ENCODE data around the gene MINDY1. TPM values are rescaled to one million over a fixed set of nuclear protein-coding genes. Genes with fewer than 3 reads are reported as not detected.

Gene MINDY1
- total and polyA plus RNA-seq, 9 of the 15 experiments (the other 6 are each of a cell fraction or from before 2014, with no cell fraction given): 0.49 to 11.0 (median 6.0) TPM

- FAIRE-seq: no peak
- peaks cover 38 to 53% of the 10 kb centered on the region in 2 experiments for H3K4me1 ChIP-seq (replicated peaks in 1 of 2; ENCODE audit: control insufficient read depth in 2 of 2, insufficient read depth in 2 of 2, low read length in 2 of 2)
- intact Hi-C loops (cut with micrococcal nuclease): no loop called here
- TF ChIP-seq KLF13 (tag; IDR thresholded peaks at IDR 0.05; ENCODE audit: borderline replicate concordance, low read depth) (no peak), ZNF12 (CRISPR knock-in tag; IDR thresholded peaks at IDR 0.05) (no peak), GABPB2 (CRISPR knock-in tag; conservative IDR thresholded peaks at IDR 0.05) (no peak), ZNF224 (CRISPR knock-in tag; IDR thresholded peaks at IDR 0.05) (no peak), DPF2 (IDR thresholded peaks at IDR 0.05) (0 out of 2 replicates have a peak, but pooled peaks have one; percentile 57), ARID1B (IDR thresholded peaks at IDR 0.05) (peak; percentile 19; the same call in 1 of the 2 replicates), ZBTB12 (CRISPR knock-in tag; IDR thresholded peaks at IDR 0.05) (no peak), ZNF24 (IDR thresholded peaks at IDR 0.05) (no peak), ZBTB33 (CRISPR knock-in tag; IDR thresholded peaks at IDR 0.05) (no peak), TFE3 (CRISPR knock-in tag; IDR thresholded peaks at IDR 0.05) (no peak), IRF9 (tag; IDR thresholded peaks at IDR 0.05) (peak; percentile 84), ATF3 (IDR thresholded peaks at IDR 0.05) (peak; percentile 94), ATF3 (CRISPR knock-in tag; conservative IDR thresholded peaks at IDR 0.05) (no peak)
These were observed 3.6 kb upstream of the MINDY1 start for GRCh38 chr1:151010346-151010726.

More at GRCh38 chr1:151010346-151010726, 3.6 kb upstream of the MINDY1 start:
- POLR2A ChIA-PET: interaction anchor here (1.0 to 2.8 kb wide), 5 partner anchors 12 to 382 kb away, joined by 3 to 8 read pairs (median 3); partner anchors contain the start of gene GABPB2
- WGBS (ENCODE audit: insufficient coverage, low coverage, missing lambda C conversion rate): 32% methylated on average over 2 of the region's 3 CpGs
- no peaks in the 10 kb centered on the region for H3K9me3 ChIP-seq (replicated peaks; ENCODE audit: control insufficient read depth, insufficient read depth, low read depth, low read length)
- peak overlapping the region; percentile 92; the same call in 2 of the 3 replicates for H3K27ac ChIP-seq (ENCODE audit: extremely low read depth, low read depth, low read length)
- peak overlapping the region in 1 of 2 experiments; percentile 88; a peak in 2 of 4 replicates for H3K9ac ChIP-seq (ENCODE audit: insufficient read depth in 1 of 2, low read depth in 2 of 2, low read length in 2 of 2)
- H3K27me3 ChIP-seq (ENCODE audit: control insufficient read depth in 2 of 2, insufficient read depth in 2 of 2, low read length in 2 of 2): no peaks in the 10 kb centered on the region
- H3K79me2 ChIP-seq (ENCODE audit: control insufficient read depth, insufficient read depth, low read length): peaks cover 55% of the 10 kb centered on the region
- in situ Hi-C loops (cut with MboI): no loop called here
- no TSS peak for BruUV-seq (replicated peaks)
- H3K4me3 ChIP-seq: peak overlapping the region; percentile 87; the same call in 1 of the 2 replicates
- no peaks in the 10 kb centered on the region for H3K9me1 ChIP-seq (ENCODE audit: control insufficient read depth, insufficient read depth, low read length)
- no peak for ATAC-seq
- no peaks in the 10 kb centered on the region for H4K20me1 ChIP-seq (replicated peaks; ENCODE audit: control insufficient read depth, insufficient read depth, low read length)
- DNase-seq (ENCODE audit: extremely low read depth in 1 of 4, low spot score in 3 of 4): no peak
- H3K4me2 ChIP-seq (ENCODE audit: insufficient read depth, low read length): peak overlapping the region; percentile 100
- H3K36me3 ChIP-seq (ENCODE audit: control insufficient read depth, insufficient read depth, low read length): peaks cover 17% of the 10 kb centered on the region; the same call in 2 of the 3 replicates
- CTCF ChIA-PET (ENCODE audit: low intra/inter-chr PET ratio): no interaction called here
- H2AFZ ChIP-seq (ENCODE audit: low read depth, low read length): no peak overlapping the region

Measured in K562 (cell line).